Stimulated activated CD4-positive, alpha-beta T cell treated with anti-CD3 and anti-CD28 coated beads, Interleukin-4, amount 100 ng/mL, for 4 hours (primary cell): ENCODE results near the gene IKZF1.

Experiments used
- DNase-seq, 2 experiments: peaks; one replicate each; pipeline ENCODE4 v3.0.0-alpha.2; 2020

The IKZF1 gene

GRCh38 chr7:50304129-50304910 lies at the start of gene IKZF1:
Gene IKZF1 (plus strand): TSS chr7:50304716. CDS start chr7:50319062, 14,346 bp downstream.
- DNase-seq: peak; percentile 57 to 70

GRCh38 chr7:50261593-50261992 lies 42.9 kb upstream of the IKZF1 start:
- no peak for DNase-seq

GRCh38 chr7:50262446-50262845 lies 42.1 kb upstream of the IKZF1 start:
- no peak for DNase-seq

- no peak for DNase-seq
Measured at GRCh38 chr7:50262916-50263690, 41.4 kb upstream of the IKZF1 start.

GRCh38 chr7:50264908-50265307 lies 39.6 kb upstream of the IKZF1 start:
- peak in 1 of 2 experiments; percentile 53 for DNase-seq

GRCh38 chr7:50265968-50266634 lies 38.4 kb upstream of the IKZF1 start:
- DNase-seq: no peak

GRCh38 chr7:50266635-50267386 lies 37.7 kb upstream of the IKZF1 start:
- DNase-seq: peak; percentile 57 to 84

GRCh38 chr7:50267525-50268041 lies 36.9 kb upstream of the IKZF1 start:
- DNase-seq: no peak

GRCh38 chr7:50268223-50268622 lies 36.3 kb upstream of the IKZF1 start:
- no peak for DNase-seq

GRCh38 chr7:50268990-50269389 lies 35.5 kb upstream of the IKZF1 start:
- DNase-seq: no peak

- DNase-seq: no peak
Measured at GRCh38 chr7:50270531-50271018, 33.9 kb upstream of the IKZF1 start.

DNA sequence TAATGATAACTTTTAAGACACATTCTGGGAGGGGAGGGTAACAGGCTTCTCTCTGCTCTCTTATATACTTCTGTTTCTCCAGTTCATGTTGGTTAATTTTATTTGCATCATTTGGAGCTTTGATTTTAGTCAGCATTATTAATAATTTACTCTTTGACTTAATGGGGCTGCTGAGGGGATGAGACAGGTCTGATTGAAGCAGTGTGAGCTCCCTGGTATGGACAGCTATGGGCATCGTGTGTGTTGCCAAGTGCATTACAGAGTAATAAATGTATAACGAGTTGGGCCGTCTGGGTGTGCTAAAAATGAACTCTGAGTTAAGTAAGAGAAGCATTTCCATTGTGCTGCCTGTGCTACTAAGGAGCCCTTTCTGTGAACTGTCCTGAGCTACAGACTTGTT lies 31.7 kb upstream of the IKZF1 start:
- no peak for DNase-seq

GRCh38 chr7:50273301-50273700 lies 31.2 kb upstream of the IKZF1 start:
- DNase-seq: no peak

DNA sequence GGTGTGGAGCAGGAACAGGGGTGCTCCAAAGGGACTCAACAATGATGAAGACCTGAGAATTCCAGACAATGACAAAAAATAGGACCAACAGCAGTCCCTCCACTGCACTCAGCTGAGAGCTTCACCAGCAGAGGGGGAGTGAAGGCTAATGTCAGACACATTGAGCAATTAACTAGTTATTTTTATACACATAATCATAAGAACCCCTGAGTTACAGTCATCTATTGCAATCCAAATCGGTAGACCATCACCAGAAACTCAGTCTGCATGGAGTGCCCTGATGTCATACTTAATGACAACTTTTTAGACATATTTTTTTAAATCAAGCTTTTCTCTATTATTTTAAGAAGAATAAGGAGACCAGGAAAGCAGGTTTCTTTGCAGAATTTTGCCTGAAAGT lies 30.6 kb upstream of the IKZF1 start:
- no peak for DNase-seq

DNA sequence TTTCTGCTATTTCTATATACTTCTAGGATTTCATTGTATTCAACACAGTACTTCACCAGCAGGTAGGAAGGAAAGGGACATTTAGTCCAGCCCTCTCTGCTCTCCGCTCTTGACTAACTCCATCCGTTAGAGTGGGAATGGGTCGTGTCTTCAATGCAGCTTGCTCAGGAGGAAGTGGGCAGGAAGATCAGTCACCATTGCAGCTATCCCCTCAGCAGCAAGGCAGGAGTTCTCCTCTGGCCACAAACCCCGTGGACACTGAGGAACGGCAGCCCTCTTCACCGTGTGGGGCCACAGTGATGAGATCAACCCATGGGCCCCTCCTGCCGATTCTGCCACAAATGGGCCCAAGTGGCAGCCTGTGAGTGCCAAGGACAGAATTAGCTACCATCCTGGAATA lies 30.2 kb upstream of the IKZF1 start:
- no peak for DNase-seq

DNA sequence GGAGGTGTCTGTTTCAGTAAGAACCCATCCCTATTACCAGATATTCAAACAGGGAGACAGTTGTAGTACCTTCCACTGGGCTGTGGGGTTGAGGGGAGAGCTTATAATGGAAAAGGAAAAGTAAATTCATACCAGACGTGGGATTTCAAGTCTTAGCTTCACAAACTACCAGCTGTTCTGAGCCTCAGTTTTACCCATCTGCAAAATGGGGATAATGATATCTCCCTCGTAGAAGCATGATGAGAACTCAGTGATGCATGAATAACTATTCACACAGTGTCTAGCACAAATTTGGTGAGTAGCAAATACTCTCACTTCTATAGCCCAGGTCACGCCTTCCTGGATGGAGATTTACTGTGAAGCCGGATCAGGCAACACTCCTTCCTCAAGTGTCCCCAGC lies 29.1 kb upstream of the IKZF1 start:
- DNase-seq: no peak

- DNase-seq: no peak
Measured at GRCh38 chr7:50276483-50276882, 28.0 kb upstream of the IKZF1 start.

DNA sequence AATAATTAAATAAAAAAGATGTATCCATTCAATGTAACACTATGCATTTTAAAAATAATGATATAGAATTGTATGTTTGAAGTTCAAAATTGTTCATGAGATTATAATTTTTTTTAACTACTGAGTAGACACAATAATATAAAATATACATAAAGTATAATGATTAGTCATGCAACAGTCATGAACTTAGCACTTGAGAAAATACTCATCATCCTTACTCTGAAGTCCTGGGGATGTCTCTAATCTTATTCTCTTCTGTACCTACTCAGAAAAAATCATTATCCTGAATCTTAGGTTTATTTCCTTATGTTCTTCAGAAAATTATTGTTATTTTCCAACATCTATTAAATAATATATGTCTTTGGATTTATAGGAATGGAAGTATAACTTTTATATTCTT lies 26.4 kb upstream of the IKZF1 start:
- no peak for DNase-seq

GRCh38 chr7:50281680-50282445 lies 22.7 kb upstream of the IKZF1 start:
- DNase-seq: no peak

GRCh38 chr7:50282813-50283605 lies 21.5 kb upstream of the IKZF1 start:
- DNase-seq: no peak

DNA sequence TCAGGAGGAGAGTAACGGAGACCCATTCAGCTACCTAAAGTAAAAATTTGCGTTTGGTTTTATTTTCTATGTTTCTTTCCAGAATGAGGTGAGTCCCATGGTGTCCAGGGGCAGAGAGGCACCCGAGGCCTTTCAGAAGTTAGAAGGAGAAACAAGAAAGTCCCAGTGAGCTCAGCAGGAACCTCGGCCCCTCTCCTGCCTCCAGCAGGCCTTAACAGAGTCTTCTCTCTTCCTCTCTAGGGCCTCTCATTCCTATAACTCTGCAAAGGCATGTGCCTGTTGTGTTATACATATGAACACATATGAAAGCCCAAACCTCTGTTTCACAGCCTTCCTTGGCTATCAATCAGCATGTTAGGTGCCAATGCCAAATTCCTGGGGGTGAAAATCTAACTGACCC lies 20.8 kb upstream of the IKZF1 start:
- no peak for DNase-seq
